PC-9 (cell line): ENCODE measurements around the gene SEBOX. TPM values are rescaled to one million over a fixed set of nuclear protein-coding genes. Genes with fewer than 3 reads are reported as not detected.
A peak's percentile ranks its signal among the peaks of the same experiment; 100 is the strongest.

Experiments used
- BruUV-seq: library from RNA; stranded (reverse); fragments of 400-500 nt; replicated peaks from 2 replicates; lab custom pipeline; 2021; lab: Mats Ljungman, UMichigan
- CTCF ChIA-PET: fragments of 300-600 bp; sonication (Branson Sonifier 250); formaldehyde crosslinking; loops from one replicate; lab custom pipeline; 2022; ENCODE audit warnings: antibody characterized with exemption; lab: Charles Lee
- POLR2A ChIA-PET: fragments of 300-600 bp; sonication (Branson Sonifier 250); formaldehyde crosslinking; loops from one replicate; lab custom pipeline; 2022; ENCODE audit warnings: antibody characterized with exemption; ENCODE audit not compliant: unreplicated experiment; lab: Charles Lee
- DNase-seq, 2 experiments: peaks; one replicate each; pipeline versions ENCODE4 v3.0.0 to v3.0.0-alpha.2; 2015 to 2022; ENCODE audit warnings: mixed read lengths in 1 of 2
- H2AFZ ChIP-seq: fragments of 200-600 bp; sonication (generic); 2 replicates; pipeline ENCODE4 v1.8.1; 2017; ENCODE audit warnings: antibody characterized with exemption
- H3F3A ChIP-seq: fragments of 200-600 bp; sonication (generic); 2 replicates; pipeline ENCODE4 v1.8.1; 2017; ENCODE audit warnings: antibody characterized with exemption, mild to moderate bottlenecking, low read depth; ENCODE audit not compliant: insufficient read depth
- H3K27ac ChIP-seq: fragments of 200-600 bp; sonication (generic); 2 replicates; pipeline ENCODE4 v1.6.1; 2016; ENCODE audit warnings: mixed run types
- H3K27me3 ChIP-seq: fragments of 200-600 bp; sonication (generic); 2 replicates; pipeline ENCODE4 v1.6.1; 2016; ENCODE audit warnings: low read depth, mixed run types; ENCODE audit not compliant: insufficient read depth
- H3K36me3 ChIP-seq: fragments of 200-600 bp; sonication (generic); 2 replicates; pipeline ENCODE4 v1.6.1; 2016; ENCODE audit warnings: low read depth, mixed run types
- H3K4me1 ChIP-seq: fragments of 200-600 bp; sonication (generic); replicated peaks from 2 replicates; pipeline ENCODE4 v1.6.1; 2016; ENCODE audit warnings: mixed run types; ENCODE audit not compliant: insufficient read depth
- H3K4me2 ChIP-seq: fragments of 200-600 bp; sonication (generic); 2 replicates; pipeline ENCODE4 v1.6.1; 2017; ENCODE audit warnings: mixed run types
- H3K4me3 ChIP-seq: fragments of 200-600 bp; sonication (generic); 2 replicates; pipeline ENCODE4 v1.6.1; 2016; ENCODE audit warnings: mixed run types
- H3K79me2 ChIP-seq: fragments of 200-600 bp; sonication (generic); 2 replicates; pipeline ENCODE4 v1.6.1; 2017; ENCODE audit warnings: low read depth, mixed run types
- H3K9me2 ChIP-seq: fragments of 200-600 bp; sonication (generic); 2 replicates; pipeline ENCODE4 v1.8.1; 2017; ENCODE audit warnings: mild to moderate bottlenecking; ENCODE audit not compliant: insufficient read depth
- H3K9me3 ChIP-seq: fragments of 200-600 bp; sonication (generic); 2 replicates; pipeline ENCODE4 v1.8.1; 2016; ENCODE audit warnings: low read depth; ENCODE audit not compliant: insufficient read depth
- H4K20me1 ChIP-seq: fragments of 200-600 bp; sonication (generic); 2 replicates; pipeline ENCODE4 v1.8.1; 2017; ENCODE audit not compliant: insufficient read depth
- CTCF ChIP-seq: fragments of 200-600 bp; sonication (generic); conservative IDR thresholded peaks from 2 replicates; pipeline ENCODE4 v1.6.1; 2017; ENCODE audit warnings: mixed run types, antibody characterized with exemption, mild to moderate bottlenecking, moderate library complexity
- EZH2 ChIP-seq: fragments of 200-600 bp; sonication (generic); IDR thresholded peaks from 2 replicates; pipeline ENCODE4 v1.8.0; 2017; ENCODE audit warnings: antibody characterized with exemption, low read depth
- intact Hi-C: fragments of 100-400 bp; cut with micrococcal nuclease; formaldehyde crosslinking; loops from one replicate; pipeline ENCODE4 v1.10.0; 2022; ENCODE audit not compliant: unreplicated experiment
- total RNA-seq: library from RNA; stranded (reverse); gene quantifications from 2 replicates; pipeline ENCODE4 v1.2.3, GENCODE V29; 2021

The SEBOX gene
- total RNA-seq, 1 experiment from 2014 or later, result not detected

- no peaks in the 10 kb centered on the region for H3K79me2 ChIP-seq
- CTCF ChIA-PET, result interaction anchor here (0.6 kb wide), 3 partner anchors 46 to 122 kb away, joined by 3 to 5 read pairs (median 3); no protein-coding TSS in a partner anchor
- peaks cover 17% of the 10 kb centered on the region; the same call in 1 of the 2 replicates for H3F3A ChIP-seq
- H4K20me1 ChIP-seq, result no peaks in the 10 kb centered on the region
- H3K4me2 ChIP-seq, result peak within 1 kb of the TSS; percentile 46
- POLR2A ChIA-PET, result interaction anchor here (0.6 to 1.4 kb wide), 2 partner anchors 13 to 1006 kb away, joined by 4 to 6 read pairs; partner anchors contain the start of gene POLDIP2
- peak; percentile 45 to 73 for DNase-seq
- no peaks in the 10 kb centered on the region for H3K27me3 ChIP-seq
- no peak within 1 kb of the TSS for H3K27ac ChIP-seq
- no peak within 1 kb of the TSS for H3K4me3 ChIP-seq
- no peaks in the 10 kb centered on the region for H3K9me3 ChIP-seq
- intact Hi-C loops, result no loop called here
- H3K9me2 ChIP-seq, result no peaks in the 10 kb centered on the region
- no TSS peak for BruUV-seq
- no peaks in the 10 kb centered on the region for H3K36me3 ChIP-seq
- TF ChIP-seq CTCF, result no peak
- no peak for TF ChIP-seq EZH2
- peaks cover 18% of the 10 kb centered on the region for H3K4me1 ChIP-seq
- H2AFZ ChIP-seq, result no peak within 1 kb of the TSS
Measured at GRCh38 chr17:28370035-28370743, 5.2 kb upstream of the SEBOX start, which contains the start of gene VTN. Gene VTN, minus strand, starts transcription at chr17:28370307. Its CDS starts 104 bp downstream, at chr17:28370203.

GRCh38 chr17:28369684-28370034 lies 4.7 kb upstream of the SEBOX start:
- H3K4me3 ChIP-seq, result no peak overlapping the region
- no peak overlapping the region for H2AFZ ChIP-seq
- no peaks in the 10 kb centered on the region for H3K9me3 ChIP-seq
- H3K4me2 ChIP-seq, result peak overlapping the region; percentile 46
- H3F3A ChIP-seq, result peaks cover 17% of the 10 kb centered on the region; the same call in 1 of the 2 replicates
- no peaks in the 10 kb centered on the region for H3K36me3 ChIP-seq
- ChIA-PET CTCF (interaction anchor here (0.6 kb wide), 2 partner anchors 46 to 122 kb away, joined by 3 to 5 read pairs; no protein-coding TSS in a partner anchor), POLR2A (interaction anchor here (1.4 kb wide), 1 partner anchor 12 kb away, joined by 6 read pairs; the partner anchor contains the start of gene POLDIP2)
- no peaks in the 10 kb centered on the region for H3K79me2 ChIP-seq
- no peaks in the 10 kb centered on the region for H3K27me3 ChIP-seq
- intact Hi-C loops, result no loop called here
- H3K27ac ChIP-seq, result no peak overlapping the region
- no peak for TF ChIP-seq EZH2
- TF ChIP-seq CTCF, result no peak
- BruUV-seq, result no TSS peak
- no peaks in the 10 kb centered on the region for H3K9me2 ChIP-seq
- no peaks in the 10 kb centered on the region; the same call in 1 of the 2 replicates for H4K20me1 ChIP-seq
- peaks cover 18% of the 10 kb centered on the region for H3K4me1 ChIP-seq
- no peak for DNase-seq

- H3F3A ChIP-seq, result peaks cover 17% of the 10 kb centered on the region; the same call in 1 of the 2 replicates
- BruUV-seq, result no TSS peak
- H3K27me3 ChIP-seq, result no peaks in the 10 kb centered on the region
- no peaks in the 10 kb centered on the region for H3K36me3 ChIP-seq
- no peak overlapping the region for H2AFZ ChIP-seq
- intact Hi-C loops, result no loop called here
- ChIA-PET CTCF (no interaction called here), POLR2A (interaction anchor here (1.4 kb wide), 1 partner anchor 12 kb away, joined by 6 read pairs; the partner anchor contains the start of gene POLDIP2)
- no peaks in the 10 kb centered on the region for H3K9me2 ChIP-seq
- TF ChIP-seq EZH2, result no peak
- no peak for TF ChIP-seq CTCF
- no peak for DNase-seq
- H4K20me1 ChIP-seq, result no peaks in the 10 kb centered on the region; the same call in 1 of the 2 replicates
- peaks cover 18% of the 10 kb centered on the region for H3K4me1 ChIP-seq
- H3K4me3 ChIP-seq, result no peak overlapping the region
- H3K79me2 ChIP-seq, result no peaks in the 10 kb centered on the region
- no peaks in the 10 kb centered on the region for H3K9me3 ChIP-seq
- no peak overlapping the region for H3K4me2 ChIP-seq
- no peak overlapping the region for H3K27ac ChIP-seq
Measured at GRCh38 chr17:28368915-28369683, 4.1 kb upstream of the SEBOX start.
